Stomach (tissue), 9 donors: Measurements from ENCODE around the gene PLXNB2. TPM values are rescaled to one million over a fixed set of nuclear protein-coding genes. Genes with fewer than 3 reads are reported as not detected.

Experiments
- DNase-seq, 2 donors: peaks; one replicate each; pipeline versions ENCODE4 v3.0.0 to v3.0.0-alpha.2; 2013 to 2019
- H3K27ac ChIP-seq, 5 donors: fragments of 200-600 bp in 4 of 5; sonication (generic) in 4 of 5; one replicate each; pipeline ENCODE4 v1.5.1; 2013 to 2019; ENCODE audit warnings: mild to moderate bottlenecking in 1 of 5, moderate library complexity in 1 of 5
- H3K27me3 ChIP-seq, 3 donors: fragments of 200-600 bp; sonication (generic); one replicate each; pipeline ENCODE4 v1.5.1; 2017 to 2019; ENCODE audit warnings: mixed run types in 1 of 3
- H3K36me3 ChIP-seq, 4 donors: fragments of 200-600 bp; sonication (generic); 1 replicate in 3 of 4; 2 replicates in 1 of 4; pipeline ENCODE4 v1.5.1; 2016 to 2019
- H3K4me1 ChIP-seq, 4 donors: fragments of 200-600 bp; sonication (generic); one replicate each; pipeline ENCODE4 v1.5.1; 2016 to 2019
- H3K4me3 ChIP-seq, 4 donors: fragments of 200-600 bp; sonication (generic) in 3 of 4; one replicate each; pipeline ENCODE4 v1.5.1; 2016 to 2019; ENCODE audit warnings: mild to moderate bottlenecking in 1 of 4
- H3K9me3 ChIP-seq, 4 donors: fragments of 200-600 bp; sonication (generic); one replicate each; pipeline ENCODE4 v1.5.1; 2016 to 2019
- EP300 ChIP-seq: sonication (generic); formaldehyde crosslinking; IDR thresholded peaks from one replicate; pipeline ENCODE4 v1.6.1; 2017; ENCODE audit warnings: antibody characterized with exemption
- POLR2A ChIP-seq, 4 donors: fragments of 450-650 bp; IDR thresholded peaks; one replicate each; pipeline ENCODE4 v1.6.1; 2016; ENCODE audit warnings: antibody characterized with exemption in 4 of 4, control low read depth in 2 of 4, mild to moderate bottlenecking in 1 of 4, moderate library complexity in 1 of 4
- POLR2AphosphoS5 ChIP-seq, 3 donors: sonication (generic); formaldehyde crosslinking; IDR thresholded peaks; one replicate each; pipeline ENCODE4 v1.6.1; 2016; ENCODE audit warnings: antibody characterized with exemption in 3 of 3
- WGBS, 5 donors: extraction: QIAGEN DNeasy Blood & Tissue Kit in 3 of 5; methylation state at CpG; one replicate each; pipeline versions ENCODE4 v1.1.5 to v1.1.7; 2013 to 2018; 5-methylcytosine and 5-hydroxymethylcytosine counted together
- intact Hi-C: fragments of 100-400 bp; cut with DNase I; formaldehyde crosslinking; loops from one replicate; pipeline ENCODE4 v1.15.1; 2023; ENCODE audit warnings: low total_unique reads
- polyA plus RNA-seq, 3 donors: library from polyadenylated mRNA; stranded (reverse); fragments of 200-250 nt; gene quantifications; one replicate each; pipeline ENCODE4 v1.2.3, GENCODE V29; 2013
- total RNA-seq, 5 donors: library from RNA; depleted of rRNA; stranded (reverse); fragments of >200 nt; gene quantifications; one replicate each; pipeline versions ENCODE4 v1.1.0 to v1.2.3, GENCODE V29; 2014 to 2016
- TF ChIP-seq, protein P1 (sequence below), 7 experiments: fragments of 450-650 bp in 4 of 7; fragments of 200-600 bp in 3 of 7; sonication (generic) in 3 of 7; IDR thresholded peaks; one replicate each; pipeline ENCODE4 v1.5.1; 2016 to 2019; ENCODE audit warnings: antibody characterized with exemption in 7 of 7, control low read depth in 2 of 7, mild to moderate bottlenecking in 1 of 7
- donor health status: healthy with polysubstance abuse.
- donor health status: Bipolar disorder and iron deficiency.
- donor health status: healthy.

Gene PLXNB2
- total and polyA plus RNA-seq, 8 donors = 50.3 to 648 (median 269) TPM

DNA sequence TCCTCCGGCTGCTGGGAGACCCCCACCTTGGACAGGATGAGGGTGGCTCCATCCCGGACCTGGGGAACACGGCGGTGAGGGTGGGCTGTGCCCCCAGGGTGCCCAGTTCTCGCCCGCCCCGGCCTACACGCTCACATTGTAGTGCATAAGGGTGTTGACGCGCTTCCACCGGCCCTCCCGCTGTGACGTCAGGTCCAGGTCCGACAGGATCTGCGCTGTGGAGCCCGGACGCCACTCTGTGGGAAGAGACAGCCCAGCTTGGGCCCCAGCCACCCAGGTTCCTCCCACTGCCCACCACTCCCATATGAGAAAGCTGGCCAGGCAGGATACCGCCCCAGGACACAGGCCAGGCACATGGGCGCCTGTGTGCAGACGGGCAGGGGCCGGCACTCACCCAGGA lies 29.0 kb downstream of the PLXNB2 start:
- Histone ChIP-seq H3K36me3 (peaks cover 85 to 93% (median 87%) of the 10 kb centered on the region in 4 donors), H3K4me3 (no peak overlapping the region), H3K4me1 (peaks cover 27 to 79% (median 53%) of the 10 kb centered on the region in 4 donors), H3K27ac (peak overlapping the region in 3 of 5 donors; percentile 18 to 92 (median 88)), H3K9me3 (no peaks in the 10 kb centered on the region), H3K27me3 (no peaks in the 10 kb centered on the region)
- intact Hi-C loops = loop anchor here (5.0 kb wide), 1 partner anchor 59 kb away; no protein-coding TSS in a partner anchor
- no peak for TF ChIP-seq POLR2A (IDR thresholded peaks at IDR 0.05)
- no peak for TF ChIP-seq POLR2AphosphoS5 (IDR thresholded peaks at IDR 0.05)
- TF ChIP-seq EP300 = no peak
- TF ChIP-seq, protein P1, sequence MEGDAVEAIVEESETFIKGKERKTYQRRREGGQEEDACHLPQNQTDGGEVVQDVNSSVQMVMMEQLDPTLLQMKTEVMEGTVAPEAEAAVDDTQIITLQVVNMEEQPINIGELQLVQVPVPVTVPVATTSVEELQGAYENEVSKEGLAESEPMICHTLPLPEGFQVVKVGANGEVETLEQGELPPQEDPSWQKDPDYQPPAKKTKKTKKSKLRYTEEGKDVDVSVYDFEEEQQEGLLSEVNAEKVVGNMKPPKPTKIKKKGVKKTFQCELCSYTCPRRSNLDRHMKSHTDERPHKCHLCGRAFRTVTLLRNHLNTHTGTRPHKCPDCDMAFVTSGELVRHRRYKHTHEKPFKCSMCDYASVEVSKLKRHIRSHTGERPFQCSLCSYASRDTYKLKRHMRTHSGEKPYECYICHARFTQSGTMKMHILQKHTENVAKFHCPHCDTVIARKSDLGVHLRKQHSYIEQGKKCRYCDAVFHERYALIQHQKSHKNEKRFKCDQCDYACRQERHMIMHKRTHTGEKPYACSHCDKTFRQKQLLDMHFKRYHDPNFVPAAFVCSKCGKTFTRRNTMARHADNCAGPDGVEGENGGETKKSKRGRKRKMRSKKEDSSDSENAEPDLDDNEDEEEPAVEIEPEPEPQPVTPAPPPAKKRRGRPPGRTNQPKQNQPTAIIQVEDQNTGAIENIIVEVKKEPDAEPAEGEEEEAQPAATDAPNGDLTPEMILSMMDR (IDR thresholded peaks at IDR 0.05) = no peak
- WGBS, 5 donors = 88 to 94% (median 92%) methylated on average over 21 of the region's 21 CpGs
- no peak for DNase-seq

DNA sequence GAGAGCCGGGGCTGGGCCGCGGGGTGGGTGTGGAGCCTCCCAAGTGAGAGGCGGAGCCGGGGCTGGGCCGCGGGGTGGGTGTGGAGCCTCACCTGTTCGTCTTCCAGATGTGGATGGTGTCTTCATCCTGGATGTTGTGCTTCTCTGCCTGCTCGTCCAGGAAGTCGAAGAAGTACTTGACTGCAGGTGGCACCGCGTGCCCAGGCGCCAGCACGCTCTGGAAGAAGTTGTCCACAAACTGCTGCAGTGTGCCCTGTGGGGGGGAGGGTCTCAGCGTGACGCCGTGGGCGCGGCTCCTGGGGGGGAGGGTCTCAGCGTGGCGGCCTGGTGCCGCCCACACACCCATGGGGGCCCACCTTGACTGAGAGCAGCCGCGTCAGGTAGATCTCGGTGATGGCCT lies 29.7 kb downstream of the PLXNB2 start:
- no peak for DNase-seq
- Histone ChIP-seq H3K36me3 (peaks cover 78 to 86% (median 80%) of the 10 kb centered on the region in 4 donors), H3K4me3 (no peak overlapping the region), H3K27me3 (peaks cover 0 to 2% (median 0%) of the 10 kb centered on the region in 3 donors), H3K9me3 (no peaks in the 10 kb centered on the region), H3K4me1 (peaks cover 24 to 75% (median 49%) of the 10 kb centered on the region in 4 donors), H3K27ac (peak overlapping the region in 3 of 5 donors; percentile 18 to 92 (median 25))
- WGBS, 5 donors = 68 to 83% (median 74%) methylated on average over 20 to 25 of the region's 25 CpGs
- TF ChIP-seq EP300 = no peak
- TF ChIP-seq, protein P1 (IDR thresholded peaks at IDR 0.05) = no peak
- no peak for TF ChIP-seq POLR2AphosphoS5 (IDR thresholded peaks at IDR 0.05)
- TF ChIP-seq POLR2A (IDR thresholded peaks at IDR 0.05) = no peak
- intact Hi-C loops = loop anchor here (5.0 kb wide), 1 partner anchor 60 kb away; no protein-coding TSS in a partner anchor

DNA sequence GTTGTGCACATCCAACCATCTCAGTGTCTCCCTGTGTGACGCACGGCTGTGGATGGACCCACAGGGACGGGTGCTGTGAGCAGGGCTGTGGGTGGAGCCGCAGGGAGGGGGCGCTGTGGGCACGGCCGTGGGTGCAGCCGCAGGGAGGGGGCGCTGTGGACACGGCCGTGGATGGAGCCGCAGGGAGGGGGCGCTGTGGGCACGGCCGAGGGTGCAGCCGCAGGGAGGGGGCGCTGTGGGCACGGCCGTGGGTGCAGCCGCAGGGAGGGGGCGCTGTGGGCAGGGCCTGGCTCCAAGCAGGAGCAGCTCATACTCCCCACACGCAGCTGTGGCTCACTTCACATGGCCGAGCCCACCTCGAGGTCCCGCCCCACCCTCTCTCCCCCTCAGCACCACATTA lies 31.3 kb downstream of the PLXNB2 start:
- H3K4me3 ChIP-seq = peak overlapping the region in 2 of 4 donors; percentile 6 to 7
- peaks cover 0 to 18% (median 3%) of the 10 kb centered on the region in 3 donors for H3K27me3 ChIP-seq
- TF ChIP-seq, protein P1 (IDR thresholded peaks at IDR 0.05) = peak in 4 of 7 experiments; percentile 36 to 94 (median 75)
- no peak for TF ChIP-seq EP300
- H3K4me1 ChIP-seq = peaks cover 26 to 75% (median 50%) of the 10 kb centered on the region in 4 donors
- no peaks in the 10 kb centered on the region for H3K9me3 ChIP-seq
- H3K36me3 ChIP-seq = peaks cover 62 to 70% (median 64%) of the 10 kb centered on the region in 4 donors
- WGBS, 5 donors = 37 to 59% (median 52%) methylated on average over 20 to 25 of the region's 25 CpGs
- intact Hi-C loops = loop anchor here (5.0 kb wide), 1 partner anchor 61 kb away; no protein-coding TSS in a partner anchor
- DNase-seq = peak; percentile 80 to 81
- peak overlapping the region; percentile 3 to 71 (median 46) for H3K27ac ChIP-seq

DNA sequence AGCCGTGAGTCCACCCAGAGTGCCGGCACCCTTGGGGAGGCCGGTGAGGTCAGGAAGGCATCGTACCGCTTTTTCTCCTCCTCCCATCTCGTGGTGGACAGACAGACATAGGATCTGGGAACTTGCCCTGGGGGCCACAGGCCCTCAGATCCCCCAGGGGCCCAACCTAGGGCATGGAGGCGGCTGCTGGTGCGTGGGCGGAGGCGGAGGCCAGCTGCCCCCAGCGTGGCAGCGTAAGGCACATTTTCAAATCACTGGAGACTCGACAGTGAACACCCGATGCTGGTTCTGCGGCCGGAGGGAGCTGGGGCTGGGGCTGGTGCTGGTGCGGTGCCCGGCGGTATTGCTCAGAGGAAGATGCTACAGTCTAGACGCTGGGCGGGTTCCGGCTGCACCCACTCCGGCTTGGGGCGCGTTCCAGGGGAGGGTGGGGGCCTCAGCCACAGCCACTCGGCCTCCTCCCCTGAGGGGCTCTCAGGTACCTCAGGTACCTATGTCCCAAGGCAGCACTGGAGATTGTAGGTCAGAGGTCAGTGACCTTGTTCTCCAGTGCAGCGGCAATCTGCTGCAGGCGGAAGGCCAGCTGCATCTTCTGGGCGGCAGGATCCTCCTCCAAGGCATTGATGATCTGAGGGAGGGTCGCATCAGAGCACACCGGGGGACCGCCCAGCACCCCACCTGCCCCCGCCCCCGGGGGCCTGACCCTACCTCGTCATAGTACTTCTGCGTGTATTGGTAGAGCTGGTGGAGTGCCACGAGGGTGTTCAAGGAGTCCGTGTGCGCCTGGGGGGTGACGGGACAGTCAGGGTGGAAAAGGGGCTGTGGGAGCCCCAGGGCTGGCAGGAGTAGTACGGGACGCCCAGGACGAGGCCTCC lies 32.0 kb downstream of the PLXNB2 start:
- no peak for TF ChIP-seq POLR2AphosphoS5 (IDR thresholded peaks at IDR 0.05)
- TF ChIP-seq POLR2A (IDR thresholded peaks at IDR 0.05) = no peak
- no peak for TF ChIP-seq EP300
- TF ChIP-seq, protein P1 (IDR thresholded peaks at IDR 0.05) = no peak
- DNase-seq = no peak
- Histone ChIP-seq H3K4me1 (peaks cover 28 to 75% (median 51%) of the 10 kb centered on the region in 4 donors), H3K9me3 (no peaks in the 10 kb centered on the region), H3K36me3 (peaks cover 55 to 63% (median 56%) of the 10 kb centered on the region in 4 donors), H3K27ac (peak overlapping the region; percentile 32 to 71 (median 49)), H3K27me3 (peaks cover 0 to 25% (median 3%) of the 10 kb centered on the region in 3 donors), H3K4me3 (no peak overlapping the region)
- WGBS, 5 donors = 71 to 77% (median 76%) methylated on average over 26 to 43 of the region's 43 CpGs
- intact Hi-C loops = loop anchor here (5.0 kb wide), 1 partner anchor 62 kb away; no protein-coding TSS in a partner anchor
